Jurkat, Clone E6-1 (cell line): Measurements from ENCODE around the gene FNDC1.

Source experiments
- DNase-seq: peaks from one replicate; pipeline ENCODE4 v3.0.0-alpha.2; 2011; ENCODE audit warnings: low read depth, low spot score
- H3K4me3 ChIP-seq: 2 replicates; pipeline ENCODE4 v1.5.1; 2011; ENCODE audit warnings: mild to moderate bottlenecking, low read length, control low read depth, moderate library complexity

FNDC1 gene

GRCh38 chr6:159196430-159196975 lies 27.3 kb downstream of the FNDC1 start:
- no peak for DNase-seq
- H3K4me3 ChIP-seq, result no peak overlapping the region

GRCh38 chr6:159197251-159197650 lies 28.1 kb downstream of the FNDC1 start:
- DNase-seq, result no peak
- no peak overlapping the region for H3K4me3 ChIP-seq

- DNase-seq, result no peak
- H3K4me3 ChIP-seq, result no peak overlapping the region
Observed at GRCh38 chr6:159201336-159201735, 32.1 kb downstream of the FNDC1 start.

DNA sequence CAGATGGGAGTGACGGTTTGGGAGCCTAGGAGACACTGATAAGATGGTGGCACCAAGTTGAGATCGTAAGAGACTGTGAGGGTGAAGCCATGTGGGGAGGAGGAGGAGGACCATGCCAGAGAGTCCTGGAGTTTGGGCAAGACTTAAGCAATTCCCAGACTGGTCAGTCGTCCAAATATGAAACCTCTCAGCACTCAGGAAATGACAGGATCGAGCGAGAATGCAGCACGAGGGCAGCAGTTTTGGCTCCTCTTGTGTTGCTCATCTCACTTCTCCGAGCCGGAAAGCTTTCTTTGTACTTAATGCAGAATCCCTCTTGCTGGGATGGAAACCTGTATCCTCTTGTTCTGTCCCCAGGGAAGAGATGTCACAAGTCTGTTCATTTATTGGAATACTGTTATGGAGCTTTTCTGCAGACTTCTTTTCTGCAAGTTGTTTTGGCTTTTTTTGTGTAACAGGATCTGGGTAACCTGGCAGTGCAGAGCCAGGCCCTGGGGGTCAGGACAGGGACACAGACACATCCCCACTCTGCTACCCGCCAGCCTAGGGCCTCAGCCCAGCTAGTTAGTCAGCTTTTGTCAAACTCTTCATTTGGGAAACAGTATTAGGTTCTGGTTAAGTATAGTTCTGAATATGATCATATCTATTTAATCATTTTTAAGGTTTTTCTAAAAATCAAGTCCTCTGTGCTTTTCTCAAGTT lies 34.3 kb downstream of the FNDC1 start:
- no peak overlapping the region for H3K4me3 ChIP-seq
- no peak for DNase-seq

GRCh38 chr6:159204605-159205004 lies 35.4 kb downstream of the FNDC1 start:
- H3K4me3 ChIP-seq, result no peak overlapping the region
- no peak for DNase-seq

- H3K4me3 ChIP-seq, result no peak overlapping the region
- no peak for DNase-seq
Observed at GRCh38 chr6:159212028-159212427, 42.8 kb downstream of the FNDC1 start.

- no peak overlapping the region for H3K4me3 ChIP-seq
- DNase-seq, result no peak
Observed at GRCh38 chr6:159212525-159213280, 43.5 kb downstream of the FNDC1 start.

DNA sequence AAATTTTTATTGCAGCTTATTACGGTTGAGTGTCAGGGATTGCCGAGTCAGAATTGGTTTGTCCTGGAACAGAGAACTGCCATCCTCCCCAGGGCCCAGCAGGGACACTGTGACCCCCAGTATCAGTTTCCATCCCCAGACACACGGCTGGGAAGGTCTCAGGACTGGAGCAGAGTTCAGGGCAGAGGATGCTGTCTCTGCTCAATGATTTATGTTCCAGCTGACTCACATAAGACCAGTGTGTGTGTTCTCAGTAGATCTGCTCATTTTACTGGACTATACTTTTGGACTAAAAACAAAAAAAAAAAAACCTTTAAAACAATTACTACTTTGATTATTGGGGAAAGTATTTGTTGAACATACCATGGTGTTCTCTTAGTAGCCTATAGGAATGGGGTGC lies 44.2 kb downstream of the FNDC1 start:
- no peak overlapping the region for H3K4me3 ChIP-seq
- no peak for DNase-seq

DNA sequence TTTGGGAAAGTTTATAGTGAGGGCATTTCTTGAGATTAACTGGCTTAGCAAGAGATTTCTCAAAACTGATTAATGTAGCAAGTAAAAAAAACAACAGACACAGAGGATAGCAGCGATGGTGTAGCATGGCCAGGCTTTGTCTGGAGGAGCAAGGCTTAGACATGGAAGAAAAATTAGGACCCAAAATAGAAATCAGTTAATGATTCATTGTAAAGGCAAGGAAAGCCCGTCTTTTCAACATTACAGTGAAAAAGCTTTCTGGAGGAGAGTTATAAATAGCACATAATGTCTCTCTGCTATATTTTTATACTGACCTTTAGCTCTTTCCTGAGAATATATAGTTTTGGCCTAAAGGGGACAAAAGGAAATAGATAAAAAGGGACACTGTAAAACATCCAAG lies 45.1 kb downstream of the FNDC1 start:
- no peak overlapping the region for H3K4me3 ChIP-seq
- no peak for DNase-seq

DNA sequence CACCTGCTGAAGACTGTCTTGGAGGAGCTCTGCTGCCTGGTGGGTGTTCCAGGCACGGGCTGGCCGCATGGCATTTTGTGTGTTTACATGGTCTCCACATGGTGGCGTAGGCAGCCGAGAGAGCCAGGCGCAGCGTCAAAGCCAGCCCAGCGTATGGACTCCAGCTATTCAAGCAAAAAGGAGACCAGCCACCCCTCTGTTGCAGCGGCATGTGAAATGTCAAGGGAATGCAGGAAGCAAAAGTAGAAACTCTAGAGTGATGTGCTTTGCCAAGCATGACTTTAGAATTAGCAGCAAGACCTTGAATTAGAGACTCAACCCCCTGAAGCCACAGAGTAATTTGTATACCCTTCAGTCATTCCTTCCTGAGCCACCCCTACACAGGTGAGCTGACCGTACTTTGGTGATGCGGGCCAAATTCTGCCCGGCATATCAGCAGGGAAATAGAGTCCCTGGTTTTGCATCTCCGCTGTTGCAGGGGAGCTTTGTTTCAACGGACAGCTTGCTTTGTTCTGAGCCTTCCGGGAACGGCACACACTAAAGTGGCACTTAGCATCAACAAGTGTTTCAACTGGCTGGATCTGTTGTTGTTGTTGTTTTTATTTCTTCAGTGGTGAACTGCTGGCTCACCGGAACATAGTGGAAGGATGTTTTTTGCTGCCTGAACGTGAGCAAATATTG lies 48.5 kb downstream of the FNDC1 start:
- H3K4me3 ChIP-seq, result no peak overlapping the region
- DNase-seq, result peak; percentile 32

DNA sequence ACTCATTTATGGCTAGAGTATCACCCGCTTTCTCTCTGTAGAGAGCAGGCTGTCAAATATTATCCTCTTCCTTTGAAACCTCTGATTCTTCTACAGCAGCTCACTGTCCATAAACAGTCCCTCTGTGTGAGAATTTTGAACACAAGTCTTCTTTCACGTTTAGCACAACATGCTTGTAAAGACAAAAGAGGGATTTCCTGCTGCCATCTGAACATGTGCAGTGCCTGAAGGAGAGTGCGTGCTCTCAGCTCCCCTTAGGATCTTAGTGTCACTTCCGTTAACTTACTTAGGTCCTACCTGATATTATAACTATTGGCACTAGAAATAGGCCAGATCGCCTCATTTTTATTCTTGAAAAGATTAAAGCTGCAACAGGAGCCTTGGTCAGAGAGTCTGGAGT lies 50.9 kb downstream of the FNDC1 start:
- DNase-seq, result no peak
- no peak overlapping the region for H3K4me3 ChIP-seq

- H3K4me3 ChIP-seq, result no peak overlapping the region
- DNase-seq, result no peak
Observed at GRCh38 chr6:159221486-159222170, 52.4 kb downstream of the FNDC1 start.

DNA sequence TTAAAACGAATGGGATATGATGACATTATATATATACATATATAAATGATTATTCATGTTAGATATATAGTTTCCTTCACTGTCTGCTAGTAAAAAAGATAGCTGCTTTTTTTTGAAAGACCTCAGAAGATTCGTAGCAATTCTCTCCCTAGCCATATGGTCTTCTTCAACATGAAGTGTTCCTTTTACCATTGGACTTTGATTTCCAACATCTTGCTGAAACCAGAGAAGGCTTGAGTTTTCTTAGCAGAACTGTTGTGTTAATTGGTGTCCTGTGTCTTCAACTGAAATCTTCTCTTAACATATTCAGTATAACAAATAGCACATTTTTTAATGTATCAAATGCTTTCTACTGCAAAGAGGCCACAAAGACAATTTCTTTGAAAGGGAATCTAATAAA lies 55.3 kb downstream of the FNDC1 start:
- H3K4me3 ChIP-seq, result no peak overlapping the region
- DNase-seq, result no peak

- no peak overlapping the region for H3K4me3 ChIP-seq
- no peak for DNase-seq
Observed at GRCh38 chr6:159229651-159230051, 60.5 kb downstream of the FNDC1 start.

DNA sequence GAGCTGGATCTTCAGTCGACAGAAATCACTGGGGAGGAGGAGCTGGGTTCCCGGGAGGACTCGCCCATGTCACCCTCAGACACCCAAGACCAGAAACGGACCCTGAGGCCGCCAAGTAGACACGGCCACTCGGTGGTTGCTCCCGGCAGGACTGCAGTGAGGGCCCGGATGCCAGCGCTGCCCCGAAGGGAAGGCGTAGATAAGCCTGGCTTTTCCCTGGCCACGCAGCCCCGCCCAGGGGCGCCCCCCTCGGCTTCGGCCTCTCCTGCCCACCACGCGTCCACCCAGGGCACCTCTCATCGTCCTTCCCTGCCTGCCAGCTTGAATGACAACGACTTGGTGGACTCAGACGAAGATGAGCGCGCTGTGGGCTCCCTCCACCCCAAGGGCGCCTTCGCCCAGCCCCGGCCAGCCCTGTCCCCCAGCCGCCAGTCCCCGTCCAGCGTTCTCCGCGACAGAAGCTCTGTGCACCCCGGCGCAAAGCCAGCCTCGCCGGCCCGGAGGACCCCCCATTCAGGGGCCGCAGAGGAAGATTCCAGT lies 63.0 kb downstream of the FNDC1 start:
- H3K4me3 ChIP-seq, result no peak overlapping the region

DNA sequence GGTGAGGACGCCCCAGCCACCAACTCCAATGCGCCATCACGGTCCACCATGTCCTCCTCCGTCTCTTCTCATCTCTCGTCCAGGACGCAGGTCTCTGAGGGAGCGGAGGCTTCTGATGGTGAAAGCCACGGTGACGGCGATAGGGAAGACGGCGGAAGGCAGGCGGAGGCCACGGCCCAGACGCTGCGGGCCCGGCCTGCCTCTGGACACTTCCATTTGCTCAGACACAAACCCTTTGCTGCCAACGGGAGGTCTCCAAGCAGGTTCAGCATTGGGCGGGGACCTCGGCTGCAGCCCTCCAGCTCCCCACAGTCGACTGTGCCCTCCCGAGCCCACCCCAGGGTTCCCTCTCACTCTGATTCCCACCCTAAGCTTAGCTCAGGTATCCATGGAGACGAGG lies 63.6 kb downstream of the FNDC1 start:
- no peak for DNase-seq
- no peak overlapping the region for H3K4me3 ChIP-seq

More for the DNA sequence above, 63.0 kb downstream of the FNDC1 start:
- no peak for DNase-seq

DNA sequence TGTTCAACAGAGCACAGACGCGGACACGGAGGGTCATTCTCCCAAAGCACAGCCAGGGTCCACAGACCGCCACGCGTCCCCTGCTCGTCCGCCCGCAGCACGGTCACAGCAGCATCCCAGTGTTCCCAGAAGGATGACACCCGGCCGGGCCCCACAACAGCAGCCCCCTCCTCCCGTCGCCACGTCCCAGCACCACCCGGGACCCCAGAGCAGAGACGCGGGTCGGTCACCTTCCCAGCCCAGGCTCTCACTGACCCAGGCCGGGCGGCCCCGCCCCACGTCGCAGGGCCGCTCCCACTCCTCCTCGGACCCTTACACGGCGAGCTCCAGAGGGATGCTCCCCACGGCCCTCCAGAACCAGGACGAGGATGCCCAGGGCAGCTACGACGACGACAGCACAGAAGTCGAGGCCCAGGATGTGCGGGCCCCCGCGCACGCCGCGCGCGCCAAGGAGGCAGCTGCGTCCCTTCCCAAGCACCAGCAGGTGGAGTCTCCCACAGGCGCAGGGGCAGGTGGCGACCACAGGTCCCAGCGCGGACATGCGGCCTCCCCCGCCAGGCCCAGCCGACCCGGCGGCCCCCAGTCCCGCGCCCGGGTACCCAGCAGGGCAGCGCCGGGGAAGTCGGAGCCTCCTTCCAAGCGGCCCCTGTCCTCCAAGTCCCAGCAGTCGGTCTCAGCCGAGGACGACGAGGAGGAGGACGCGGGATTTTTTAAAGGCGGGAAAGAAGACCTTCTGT lies 64.3 kb downstream of the FNDC1 start:
- H3K4me3 ChIP-seq, result no peak overlapping the region
- no peak for DNase-seq

DNA sequence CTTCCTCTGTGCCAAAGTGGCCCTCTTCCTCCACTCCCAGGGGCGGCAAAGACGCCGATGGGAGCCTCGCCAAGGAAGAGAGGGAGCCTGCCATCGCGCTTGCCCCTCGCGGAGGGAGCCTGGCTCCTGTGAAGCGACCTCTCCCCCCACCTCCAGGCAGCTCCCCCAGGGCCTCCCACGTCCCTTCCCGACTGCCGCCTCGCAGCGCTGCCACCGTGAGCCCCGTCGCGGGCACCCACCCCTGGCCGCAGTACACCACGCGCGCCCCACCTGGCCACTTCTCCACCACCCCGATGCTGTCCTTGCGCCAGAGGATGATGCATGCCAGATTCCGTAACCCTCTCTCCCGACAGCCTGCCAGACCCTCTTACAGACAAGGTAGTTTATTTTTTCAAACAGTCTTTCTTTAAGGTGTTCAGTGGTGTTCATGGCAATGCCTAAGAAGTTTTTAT lies 64.9 kb downstream of the FNDC1 start:
- H3K4me3 ChIP-seq, result no peak overlapping the region
- DNase-seq, result no peak
